Measurements from ENCODE around the gene DAPK1.
"Not testable (repeated sequence)": the region's sequence is repeated elsewhere in the genome, so short reads cannot be mapped to it uniquely, and the experiment has no call there.

DNA sequence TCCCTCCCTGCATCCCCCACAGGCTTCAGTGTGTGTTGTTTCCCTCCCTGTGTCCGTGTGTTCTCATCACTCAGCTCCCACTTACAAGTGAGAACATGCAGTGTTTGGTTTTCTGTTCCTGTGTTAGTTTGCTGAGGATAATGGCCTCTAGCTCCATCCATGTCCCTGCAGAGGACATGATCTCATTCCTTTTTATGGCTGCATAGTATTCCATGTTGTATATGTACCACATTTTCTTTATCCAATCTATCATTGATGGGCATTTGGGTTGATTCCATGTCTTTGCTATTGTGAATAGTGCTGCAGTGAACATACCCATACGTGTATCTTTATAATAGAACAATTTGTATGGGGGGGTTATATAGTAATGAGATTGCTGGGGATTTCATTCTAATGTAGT, 51.4 kb downstream of the DAPK1 start:
- TF ChIP-seq POLR2A (IDR thresholded peaks at IDR 0.05; ENCODE audit: low read length); GATA1 (IDR thresholded peaks at IDR 0.05; ENCODE audit: low read depth, low read length): not testable (repeated sequence)

Measured in erythroblast (primary cell).